ENCODE measurements around the gene STIM2.

STIM2 gene

GRCh38 chr4:26830033-26830432, 30.6 kb upstream of the STIM2 start:
- TF ChIP-seq Cebpa-rat (IDR thresholded peaks at IDR 0.05), result no peak
- H3K9me3 ChIP-seq, result peaks cover 31% of the 10 kb centered on the region
- H3K4me3 ChIP-seq, result no peak overlapping the region
- 0 out of 2 replicates have a peak overlapping the region, but pooled peaks have one; percentile 3 for H3K4me2 ChIP-seq
- H3K36me3 ChIP-seq, result no peaks in the 10 kb centered on the region
- H3K9ac ChIP-seq, result no peak overlapping the region
- H3K27ac ChIP-seq, result no peak overlapping the region
- no peaks in the 10 kb centered on the region for H3K27me3 ChIP-seq
- H3K4me1 ChIP-seq, result peaks cover 82% of the 10 kb centered on the region
- no peaks in the 10 kb centered on the region for H4K20me1 ChIP-seq

DNA sequence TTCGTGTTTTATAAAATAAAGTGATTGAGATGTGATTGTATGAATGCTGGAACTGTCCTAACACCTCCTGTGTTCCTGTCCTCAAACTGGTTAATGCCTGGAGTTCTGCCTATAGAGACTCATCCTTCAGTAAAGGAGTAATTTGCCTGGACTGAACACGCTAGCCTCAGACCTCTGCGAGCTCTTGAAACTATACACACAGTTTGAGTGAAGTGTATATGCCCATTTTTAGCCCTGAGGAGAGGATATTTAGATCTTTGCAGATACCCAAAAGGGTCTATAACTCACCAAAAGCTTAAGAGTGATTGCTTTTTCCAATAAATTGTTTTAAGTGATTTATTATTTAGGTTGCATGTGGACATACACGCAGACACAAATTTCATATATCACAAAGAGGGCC, 29.9 kb upstream of the STIM2 start:
- Histone ChIP-seq H3K27me3 (no peaks in the 10 kb centered on the region), H3K36me3 (no peaks in the 10 kb centered on the region), H3K9ac (no peak overlapping the region), H3K4me3 (no peak overlapping the region), H3K4me1 (peaks cover 79% of the 10 kb centered on the region), H3K27ac (no peak overlapping the region), H4K20me1 (no peaks in the 10 kb centered on the region), H3K4me2 (0 out of 2 replicates have a peak overlapping the region, but pooled peaks have one; percentile 3), H3K9me3 (peaks cover 34% of the 10 kb centered on the region)
- TF ChIP-seq Cebpa-rat (IDR thresholded peaks at IDR 0.05), result no peak

- no peak for TF ChIP-seq Cebpa-rat (IDR thresholded peaks at IDR 0.05)
- 0 out of 2 replicates have a peak overlapping the region, but pooled peaks have one; percentile 15 for H3K27ac ChIP-seq
Measured at GRCh38 chr4:26836539-26836938, 24.1 kb upstream of the STIM2 start.

GRCh38 chr4:26837993-26838842, 22.4 kb upstream of the STIM2 start:
- Histone ChIP-seq H3K9me3 (peaks cover 53% of the 10 kb centered on the region), H3K36me3 (no peaks in the 10 kb centered on the region), H3K4me2 (peak overlapping the region; percentile 49), H3K9ac (no peak overlapping the region), H3K27ac (peak overlapping the region; percentile 63), H4K20me1 (no peaks in the 10 kb centered on the region), H3K4me1 (peaks cover 52% of the 10 kb centered on the region), H3K27me3 (no peaks in the 10 kb centered on the region), H3K4me3 (no peak overlapping the region)
- no peak for TF ChIP-seq Cebpa-rat (IDR thresholded peaks at IDR 0.05)

More at GRCh38 chr4:26836539-26836938, 24.1 kb upstream of the STIM2 start:
- Histone ChIP-seq H3K36me3 (no peaks in the 10 kb centered on the region), H3K9me3 (peaks cover 63% of the 10 kb centered on the region), H3K4me2 (no peak overlapping the region), H3K4me1 (peaks cover 61% of the 10 kb centered on the region), H3K9ac (no peak overlapping the region), H4K20me1 (no peaks in the 10 kb centered on the region), H3K27me3 (no peaks in the 10 kb centered on the region), H3K4me3 (no peak overlapping the region)

DNA sequence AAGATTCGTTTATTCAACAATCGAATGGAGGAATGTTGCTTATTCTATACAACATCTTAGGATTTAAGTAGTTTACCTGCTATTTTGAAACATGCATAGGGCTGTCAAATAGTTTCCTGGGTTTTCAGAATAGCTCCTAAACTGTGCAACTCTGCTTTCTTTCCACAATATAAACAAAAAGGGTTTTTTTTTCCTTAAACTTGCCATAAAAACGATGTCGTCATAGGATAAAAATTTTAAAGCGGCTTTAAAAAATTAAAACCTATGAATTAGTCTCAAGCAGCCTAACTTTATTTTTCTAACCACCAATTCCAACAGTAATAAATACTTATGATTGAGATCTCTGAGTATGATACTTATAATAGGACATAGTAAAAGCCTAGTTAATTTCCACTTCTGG, 21.6 kb upstream of the STIM2 start:
- no peaks in the 10 kb centered on the region for H3K36me3 ChIP-seq
- H3K4me1 ChIP-seq, result peaks cover 47% of the 10 kb centered on the region
- no peak for TF ChIP-seq Cebpa-rat (IDR thresholded peaks at IDR 0.05)
- peaks cover 46% of the 10 kb centered on the region for H3K9me3 ChIP-seq
- no peak overlapping the region for H3K4me3 ChIP-seq
- peak overlapping the region; percentile 49 for H3K4me2 ChIP-seq
- no peak overlapping the region for H3K9ac ChIP-seq
- H4K20me1 ChIP-seq, result no peaks in the 10 kb centered on the region
- no peaks in the 10 kb centered on the region for H3K27me3 ChIP-seq
- 0 out of 2 replicates have a peak overlapping the region, but pooled peaks have one; percentile 63 for H3K27ac ChIP-seq

DNA sequence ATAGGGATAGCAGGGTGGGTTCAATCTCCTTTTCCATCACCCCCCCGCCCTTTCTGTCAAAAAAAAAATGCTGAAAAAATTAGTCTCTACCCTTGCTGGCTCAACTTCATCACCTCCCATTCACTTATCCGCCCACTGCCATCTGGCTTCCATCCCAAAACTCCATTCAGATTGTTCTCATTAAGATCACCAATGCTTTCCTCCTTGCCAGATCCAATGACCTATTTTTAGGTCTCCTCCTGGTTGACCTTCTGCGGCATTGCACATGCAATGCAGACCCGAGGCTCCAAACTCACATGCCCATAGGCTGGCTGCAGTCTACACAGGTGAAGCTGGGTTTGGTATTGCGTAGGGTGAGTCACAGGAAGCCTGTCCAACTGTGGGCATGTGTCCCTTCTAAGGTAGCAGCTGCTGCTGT, 21.1 kb upstream of the STIM2 start:
- Histone ChIP-seq H3K4me2 (no peak overlapping the region), H3K4me3 (no peak overlapping the region), H3K9me3 (peaks cover 41% of the 10 kb centered on the region), H3K36me3 (no peaks in the 10 kb centered on the region), H4K20me1 (no peaks in the 10 kb centered on the region), H3K9ac (no peak overlapping the region), H3K27me3 (no peaks in the 10 kb centered on the region), H3K27ac (no peak overlapping the region), H3K4me1 (peaks cover 47% of the 10 kb centered on the region)
- no peak for TF ChIP-seq Cebpa-rat (IDR thresholded peaks at IDR 0.05)

DNA sequence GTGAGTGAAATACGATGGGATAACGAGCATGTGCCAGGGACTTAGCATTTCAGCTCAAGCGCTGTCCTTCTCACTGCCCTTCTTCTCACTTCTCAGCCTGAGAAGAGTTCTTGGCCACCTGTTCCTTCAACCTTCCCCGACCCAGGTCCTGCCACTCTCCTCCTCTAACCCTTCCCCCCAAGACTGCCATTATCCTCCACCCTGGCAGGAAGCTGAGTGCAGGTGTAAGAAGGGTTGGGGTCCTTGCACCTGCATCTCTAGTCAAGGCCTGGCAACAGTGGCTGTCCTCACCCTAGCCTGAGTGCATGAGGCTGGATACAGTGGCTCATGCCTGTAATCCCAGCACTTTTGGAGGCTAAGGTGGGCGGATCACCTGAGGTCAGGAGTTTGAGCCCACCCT, 19.9 kb upstream of the STIM2 start:
- Histone ChIP-seq H3K27ac (no peak overlapping the region), H4K20me1 (no peaks in the 10 kb centered on the region), H3K36me3 (no peaks in the 10 kb centered on the region), H3K4me2 (no peak overlapping the region), H3K4me1 (peaks cover 42% of the 10 kb centered on the region), H3K9ac (no peak overlapping the region), H3K27me3 (no peaks in the 10 kb centered on the region), H3K4me3 (no peak overlapping the region), H3K9me3 (peaks cover 33% of the 10 kb centered on the region)
- no peak for TF ChIP-seq Cebpa-rat (IDR thresholded peaks at IDR 0.05)

DNA sequence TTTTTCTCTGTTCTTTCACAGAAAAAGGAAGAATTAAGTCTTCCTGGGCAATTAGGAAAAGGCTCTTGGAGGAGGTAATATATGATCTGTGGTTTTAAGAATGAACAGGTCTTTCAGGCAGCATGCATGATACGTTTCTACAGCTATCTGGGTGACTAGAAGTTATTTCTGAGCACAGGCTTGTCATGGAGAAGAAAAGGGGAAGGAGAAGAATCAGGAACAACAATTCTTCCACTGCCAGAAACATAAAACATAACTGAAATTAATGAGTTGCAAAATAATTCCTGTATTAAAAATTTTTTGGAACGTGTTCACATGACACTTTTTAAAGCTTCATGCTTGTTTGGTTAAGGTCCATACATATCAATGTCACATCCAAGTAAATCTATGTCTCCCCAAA, 17.7 kb upstream of the STIM2 start:
- Histone ChIP-seq H3K9me3 (peaks cover 19% of the 10 kb centered on the region), H3K4me1 (peaks cover 21% of the 10 kb centered on the region), H3K27ac (no peak overlapping the region), H3K4me2 (no peak overlapping the region), H3K9ac (no peak overlapping the region), H3K36me3 (no peaks in the 10 kb centered on the region), H3K4me3 (no peak overlapping the region), H3K27me3 (no peaks in the 10 kb centered on the region), H4K20me1 (no peaks in the 10 kb centered on the region)
- TF ChIP-seq Cebpa-rat (IDR thresholded peaks at IDR 0.05), result no peak

- H3K4me2 ChIP-seq, result no peak overlapping the region
- H3K36me3 ChIP-seq, result no peaks in the 10 kb centered on the region
- no peaks in the 10 kb centered on the region for H4K20me1 ChIP-seq
- H3K27ac ChIP-seq, result no peak overlapping the region; the same call in 1 of the 2 replicates
- no peak for TF ChIP-seq Cebpa-rat (IDR thresholded peaks at IDR 0.05)
- H3K9me3 ChIP-seq, result peaks cover 42% of the 10 kb centered on the region
- H3K4me1 ChIP-seq, result peaks cover 38% of the 10 kb centered on the region
- H3K9ac ChIP-seq, result no peak overlapping the region
- H3K27me3 ChIP-seq, result no peaks in the 10 kb centered on the region
- no peak overlapping the region for H3K4me3 ChIP-seq
Measured at GRCh38 chr4:26850528-26850927, 10.1 kb upstream of the STIM2 start.

- Histone ChIP-seq H4K20me1 (no peaks in the 10 kb centered on the region), H3K4me3 (no peak overlapping the region), H3K9ac (no peak overlapping the region), H3K36me3 (no peaks in the 10 kb centered on the region), H3K4me2 (no peak overlapping the region), H3K4me1 (peaks cover 38% of the 10 kb centered on the region), H3K27me3 (no peaks in the 10 kb centered on the region), H3K9me3 (peaks cover 41% of the 10 kb centered on the region), H3K27ac (0 out of 2 replicates have a peak overlapping the region, but pooled peaks have one; percentile 1)
- no peak for TF ChIP-seq Cebpa-rat (IDR thresholded peaks at IDR 0.05)
Measured at GRCh38 chr4:26851129-26851528, 9.5 kb upstream of the STIM2 start.
